Gastrocnemius medialis (tissue), 4 donors: Measurements from ENCODE around the gene ARFGAP1. TPM values are rescaled to one million over a fixed set of nuclear protein-coding genes. Genes with fewer than 3 reads are reported as not detected.

Experiments used
- ATAC-seq, 2 donors: fragments of 150-250 bp; one replicate each; pipeline ENCODE4 v1.9.1; 2016
- DNase-seq, 2 donors: peaks; one replicate each; pipeline ENCODE4 v3.0.0-alpha.2; 2019
- H3K27ac ChIP-seq, 4 donors: fragments of 200-600 bp; sonication (generic); 1 replicate in 1 of 4; 2 replicates in 3 of 4; pipeline ENCODE4 v1.5.1; 2016 to 2018; ENCODE audit warnings: mild to moderate bottlenecking in 2 of 4, moderate library complexity in 1 of 4
- H3K27me3 ChIP-seq, 3 donors: fragments of 200-600 bp; sonication (generic) in 2 of 3; 1 replicate in 1 of 3; 2 replicates in 2 of 3; pipeline versions ENCODE4 v1.5.1 to v1.6.0; 2016 to 2019; ENCODE audit warnings: mild to moderate bottlenecking in 1 of 3, moderate library complexity in 1 of 3
- H3K36me3 ChIP-seq, 2 donors: fragments of 200-600 bp; sonication (generic) in 1 of 2; one replicate each; pipeline ENCODE4 v1.5.1; 2017 to 2018
- H3K4me1 ChIP-seq, 2 donors: fragments of 200-600 bp; sonication (generic) in 1 of 2; one replicate each; pipeline ENCODE4 v1.5.1; 2016 to 2017; ENCODE audit warnings: mild to moderate bottlenecking in 2 of 2
- H3K4me3 ChIP-seq, 4 donors: fragments of 200-600 bp; sonication (generic) in 3 of 4; 1 replicate in 1 of 4; 2 replicates in 3 of 4; pipeline ENCODE4 v1.5.1; 2016 to 2019; ENCODE audit warnings: mild to moderate bottlenecking in 2 of 4
- H3K9me3 ChIP-seq, 3 donors: fragments of 200-600 bp; sonication (generic) in 2 of 3; 1 replicate in 1 of 3; 2 replicates in 2 of 3; pipeline ENCODE4 v1.5.1; 2016 to 2019
- POLR2A ChIP-seq, 2 donors: fragments of 450-650 bp; IDR thresholded peaks; one replicate each; pipeline ENCODE4 v1.6.1; 2017; ENCODE audit warnings: antibody characterized with exemption in 2 of 2, mild to moderate bottlenecking in 2 of 2, moderate library complexity in 2 of 2
- in situ Hi-C, 4 donors: fragments of 200-750 bp; cut with MboI; loops; one replicate each; pipeline versions ENCODE4 v1.15.0 to v1.8.0; 2017; ENCODE audit warnings: low sequenced_read_pairs in 4 of 4
- intact Hi-C: fragments of 100-400 bp; cut with DNase I; formaldehyde crosslinking; loops from one replicate; pipeline ENCODE4 v1.15.1; 2023; ENCODE audit warnings: low total_unique reads
- total RNA-seq, 4 donors: library from RNA; depleted of rRNA; stranded (reverse); fragments of >200 nt; gene quantifications; one replicate each; pipeline versions ENCODE4 v1.1.0 to v1.2.3, GENCODE V29; 2016
- TF ChIP-seq, protein P1 (sequence below), 5 experiments: fragments of 450-650 bp in 3 of 5; fragments of 200-600 bp in 2 of 5; sonication (generic) in 2 of 5; IDR thresholded peaks in 4 of 5; conservative IDR thresholded peaks in 1 of 5; 1 replicate in 4 of 5; 2 replicates in 1 of 5; pipeline ENCODE4 v1.5.1; 2016 to 2019; ENCODE audit warnings: antibody characterized with exemption in 5 of 5, mild to moderate bottlenecking in 3 of 5, moderate library complexity in 3 of 5

The ARFGAP1 gene
- total RNA-seq, 4 donors from 2014 or later = 15.2 to 24.4 (median 18.0) TPM

- Histone ChIP-seq H3K4me1 (no peaks in the 10 kb centered on the region), H3K4me3 (no peak overlapping the region), H3K36me3 (peaks cover 0 to 69% of the 10 kb centered on the region in 2 donors), H3K9me3 (no peaks in the 10 kb centered on the region), H3K27ac (no peak overlapping the region), H3K27me3 (no peaks in the 10 kb centered on the region)
- intact Hi-C loops (no loop called here), in situ Hi-C loops (no loop called here)
- no peak for ATAC-seq
- TF ChIP-seq, protein P1, sequence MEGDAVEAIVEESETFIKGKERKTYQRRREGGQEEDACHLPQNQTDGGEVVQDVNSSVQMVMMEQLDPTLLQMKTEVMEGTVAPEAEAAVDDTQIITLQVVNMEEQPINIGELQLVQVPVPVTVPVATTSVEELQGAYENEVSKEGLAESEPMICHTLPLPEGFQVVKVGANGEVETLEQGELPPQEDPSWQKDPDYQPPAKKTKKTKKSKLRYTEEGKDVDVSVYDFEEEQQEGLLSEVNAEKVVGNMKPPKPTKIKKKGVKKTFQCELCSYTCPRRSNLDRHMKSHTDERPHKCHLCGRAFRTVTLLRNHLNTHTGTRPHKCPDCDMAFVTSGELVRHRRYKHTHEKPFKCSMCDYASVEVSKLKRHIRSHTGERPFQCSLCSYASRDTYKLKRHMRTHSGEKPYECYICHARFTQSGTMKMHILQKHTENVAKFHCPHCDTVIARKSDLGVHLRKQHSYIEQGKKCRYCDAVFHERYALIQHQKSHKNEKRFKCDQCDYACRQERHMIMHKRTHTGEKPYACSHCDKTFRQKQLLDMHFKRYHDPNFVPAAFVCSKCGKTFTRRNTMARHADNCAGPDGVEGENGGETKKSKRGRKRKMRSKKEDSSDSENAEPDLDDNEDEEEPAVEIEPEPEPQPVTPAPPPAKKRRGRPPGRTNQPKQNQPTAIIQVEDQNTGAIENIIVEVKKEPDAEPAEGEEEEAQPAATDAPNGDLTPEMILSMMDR (IDR thresholded peaks at IDR 0.05 in 4 of 5, conservative IDR thresholded peaks at IDR 0.05 in 1 of 5) = no peak
- TF ChIP-seq POLR2A (IDR thresholded peaks at IDR 0.05) = no peak
- DNase-seq = no peak
Observed at GRCh38 chr20:63284981-63285524, 12.4 kb downstream of the ARFGAP1 start.

DNA sequence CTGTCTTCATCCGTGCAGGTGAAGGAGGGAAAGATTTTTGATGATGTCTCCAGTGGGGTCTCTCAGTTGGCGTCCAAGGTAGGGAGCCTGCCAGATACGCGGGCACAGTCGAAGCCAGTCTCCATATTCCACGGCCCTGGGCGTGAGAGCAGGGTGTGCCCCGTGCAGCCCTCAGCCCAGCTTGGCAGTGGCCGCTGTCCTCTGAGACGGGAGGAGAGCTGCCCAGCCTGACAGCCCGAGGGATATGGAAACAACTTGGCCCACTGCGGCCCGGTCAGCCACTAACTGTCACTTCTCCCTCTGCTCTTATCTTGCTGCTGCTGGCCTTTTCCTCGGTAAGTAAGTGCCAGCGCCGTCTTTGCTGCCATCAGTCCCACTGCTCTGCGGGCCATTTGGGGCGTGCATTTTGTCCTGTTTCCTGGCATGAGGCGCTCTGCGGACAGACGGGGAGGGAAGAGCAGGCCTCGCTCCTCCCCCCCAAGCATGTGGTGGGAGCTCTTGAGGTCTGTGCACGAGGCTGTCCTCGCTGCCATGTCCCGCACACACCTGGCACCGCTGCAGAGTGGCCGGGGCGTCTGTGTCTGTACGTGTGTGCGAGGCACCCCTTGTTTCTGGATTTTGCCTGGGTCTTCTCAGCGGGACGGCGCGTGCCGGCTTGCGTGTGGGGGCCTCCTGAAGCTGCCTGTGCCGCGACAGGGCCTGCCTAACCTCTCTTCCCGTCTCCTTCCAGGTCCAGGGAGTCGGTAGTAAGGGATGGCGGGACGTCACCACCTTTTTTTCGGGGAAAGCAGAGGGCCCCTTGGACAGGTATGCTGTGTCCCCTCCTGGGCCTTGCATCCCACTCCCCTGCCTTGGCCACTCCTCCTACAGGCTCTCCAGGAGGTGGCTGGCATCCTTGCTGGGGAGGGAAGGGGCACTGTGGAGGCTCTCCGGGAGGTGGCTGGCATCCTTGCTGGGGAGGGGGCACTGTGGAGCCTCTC lies 13.3 kb downstream of the ARFGAP1 start:
- Histone ChIP-seq H3K9me3 (no peaks in the 10 kb centered on the region), H3K36me3 (peaks cover 0 to 60% of the 10 kb centered on the region in 2 donors), H3K4me3 (no peak overlapping the region), H3K4me1 (no peaks in the 10 kb centered on the region), H3K27ac (no peak overlapping the region), H3K27me3 (no peaks in the 10 kb centered on the region)
- in situ Hi-C loops = no loop called here
- TF ChIP-seq, protein P1 (IDR thresholded peaks at IDR 0.05 in 4 of 5, conservative IDR thresholded peaks at IDR 0.05 in 1 of 5) = no peak
- no peak for TF ChIP-seq POLR2A (IDR thresholded peaks at IDR 0.05)
- ATAC-seq (no peak), DNase-seq (no peak)
- intact Hi-C loops = no loop called here

DNA sequence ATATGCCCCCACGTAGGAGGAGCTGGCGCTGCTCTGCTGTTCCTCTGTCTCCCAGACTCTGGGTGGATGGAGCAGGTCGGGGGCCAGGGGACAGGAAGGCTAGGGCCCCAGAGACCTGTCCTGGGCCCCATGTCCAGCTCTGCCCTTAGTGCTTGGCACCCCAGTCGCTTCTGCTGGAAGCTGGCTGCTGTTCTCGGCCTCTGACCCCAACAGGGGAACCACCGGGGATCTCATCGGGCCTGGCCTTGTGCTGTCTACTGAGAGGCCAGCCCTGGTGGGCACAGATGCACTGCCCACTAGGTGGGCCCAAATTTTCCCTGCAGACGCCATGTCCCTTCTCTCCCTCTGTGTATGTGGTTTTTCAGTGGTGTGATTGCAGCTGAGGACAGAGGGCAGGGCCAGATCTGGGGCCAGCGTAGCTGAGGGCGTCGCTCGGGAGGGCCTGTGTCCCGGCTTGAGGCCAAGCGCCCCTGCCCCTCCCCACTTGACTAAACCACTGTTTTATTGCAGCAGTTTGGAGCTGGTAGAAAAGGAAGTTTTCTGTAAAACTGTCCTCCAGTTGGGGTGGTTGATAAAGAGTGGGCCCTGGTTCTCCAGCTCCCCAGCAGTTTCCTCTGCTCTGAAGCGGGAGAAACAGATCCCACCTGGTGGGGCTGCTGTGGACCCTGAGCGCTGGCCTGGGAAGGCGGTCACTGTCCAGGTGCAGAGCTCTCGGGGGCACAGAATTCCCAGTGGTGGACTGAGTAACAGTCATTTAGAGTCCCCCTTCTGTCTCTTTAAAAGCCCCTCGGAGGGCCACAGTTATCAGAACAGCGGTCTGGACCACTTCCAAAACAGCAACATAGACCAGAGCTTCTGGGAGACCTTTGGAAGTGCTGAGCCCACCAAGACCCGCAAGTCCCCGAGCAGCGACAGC lies 14.4 kb downstream of the ARFGAP1 start:
- no peaks in the 10 kb centered on the region for H3K9me3 ChIP-seq
- peaks cover 0 to 49% of the 10 kb centered on the region in 2 donors for H3K36me3 ChIP-seq
- no peak for ATAC-seq
- no peak for DNase-seq
- H3K4me3 ChIP-seq = no peak overlapping the region
- in situ Hi-C loops = no loop called here
- intact Hi-C loops = no loop called here
- H3K27ac ChIP-seq = no peak overlapping the region
- H3K27me3 ChIP-seq = peaks cover 0 to 3% (median 2%) of the 10 kb centered on the region in 3 donors
- H3K4me1 ChIP-seq = no peaks in the 10 kb centered on the region
- TF ChIP-seq, protein P1 (IDR thresholded peaks at IDR 0.05 in 4 of 5, conservative IDR thresholded peaks at IDR 0.05 in 1 of 5) = no peak
- no peak for TF ChIP-seq POLR2A (IDR thresholded peaks at IDR 0.05)

GRCh38 chr20:63287697-63288580 lies 15.3 kb downstream of the ARFGAP1 start:
- ATAC-seq (no peak), DNase-seq (no peak)
- TF ChIP-seq, protein P1 (IDR thresholded peaks at IDR 0.05 in 4 of 5, conservative IDR thresholded peaks at IDR 0.05 in 1 of 5) = no peak
- TF ChIP-seq POLR2A (IDR thresholded peaks at IDR 0.05) = no peak
- Histone ChIP-seq H3K4me1 (no peaks in the 10 kb centered on the region), H3K4me3 (no peak overlapping the region), H3K27ac (no peak overlapping the region), H3K9me3 (no peaks in the 10 kb centered on the region), H3K27me3 (peaks cover 2 to 12% (median 6%) of the 10 kb centered on the region in 3 donors), H3K36me3 (peaks cover 0 to 45% of the 10 kb centered on the region in 2 donors)
- in situ Hi-C loops (no loop called here), intact Hi-C loops (no loop called here)
